Measurements from ENCODE around the gene SALL4.
"Not testable (repeated sequence)": the region's sequence is repeated elsewhere in the genome, so short reads cannot be mapped to it uniquely, and the experiment has no call there.

Gene SALL4

DNA sequence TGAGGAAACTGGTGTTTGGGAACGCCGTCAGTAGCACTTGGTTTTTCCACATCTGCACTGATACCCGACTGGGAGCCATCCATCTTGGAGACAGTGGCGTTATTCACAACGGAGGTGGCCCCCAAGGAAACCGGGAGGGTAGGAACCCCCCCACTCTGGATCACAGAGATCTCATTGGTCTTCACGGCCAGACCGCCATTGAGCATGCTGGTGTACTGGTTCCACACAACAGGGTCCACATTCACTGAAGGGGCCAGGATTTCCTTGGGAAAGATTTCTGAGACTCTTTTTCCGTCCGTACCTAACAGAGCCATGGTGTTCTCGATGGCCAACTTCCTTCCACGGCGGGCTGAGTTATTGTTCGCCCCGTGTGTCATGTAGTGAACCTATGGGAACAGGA is 18.0 kb downstream of the SALL4 start:
- H3K4me2 ChIP-seq (ENCODE audit: low read length) = no peak overlapping the region
- no peaks in the 10 kb centered on the region for H3K79me2 ChIP-seq (ENCODE audit: low read length)
- no peak overlapping the region for H3K9ac ChIP-seq (ENCODE audit: low read length)
- H3K27me3 ChIP-seq (ENCODE audit: low read depth, low read length) = no peaks in the 10 kb centered on the region
- TF ChIP-seq EZH2phosphoT487 (IDR thresholded peaks at IDR 0.05; ENCODE audit: low read depth) = no peak
- TF ChIP-seq, protein P1, sequence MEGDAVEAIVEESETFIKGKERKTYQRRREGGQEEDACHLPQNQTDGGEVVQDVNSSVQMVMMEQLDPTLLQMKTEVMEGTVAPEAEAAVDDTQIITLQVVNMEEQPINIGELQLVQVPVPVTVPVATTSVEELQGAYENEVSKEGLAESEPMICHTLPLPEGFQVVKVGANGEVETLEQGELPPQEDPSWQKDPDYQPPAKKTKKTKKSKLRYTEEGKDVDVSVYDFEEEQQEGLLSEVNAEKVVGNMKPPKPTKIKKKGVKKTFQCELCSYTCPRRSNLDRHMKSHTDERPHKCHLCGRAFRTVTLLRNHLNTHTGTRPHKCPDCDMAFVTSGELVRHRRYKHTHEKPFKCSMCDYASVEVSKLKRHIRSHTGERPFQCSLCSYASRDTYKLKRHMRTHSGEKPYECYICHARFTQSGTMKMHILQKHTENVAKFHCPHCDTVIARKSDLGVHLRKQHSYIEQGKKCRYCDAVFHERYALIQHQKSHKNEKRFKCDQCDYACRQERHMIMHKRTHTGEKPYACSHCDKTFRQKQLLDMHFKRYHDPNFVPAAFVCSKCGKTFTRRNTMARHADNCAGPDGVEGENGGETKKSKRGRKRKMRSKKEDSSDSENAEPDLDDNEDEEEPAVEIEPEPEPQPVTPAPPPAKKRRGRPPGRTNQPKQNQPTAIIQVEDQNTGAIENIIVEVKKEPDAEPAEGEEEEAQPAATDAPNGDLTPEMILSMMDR (IDR thresholded peaks at IDR 0.05; ENCODE audit: low read depth, low read length) = no peak
- H3K36me3 ChIP-seq (replicated peaks; ENCODE audit: low read depth, low read length) = no peaks in the 10 kb centered on the region
- H3K4me1 ChIP-seq (ENCODE audit: low read length) = no peaks in the 10 kb centered on the region
- H2AFZ ChIP-seq (ENCODE audit: low read depth, low read length) = no peak overlapping the region
- no peak overlapping the region for H3K27ac ChIP-seq (ENCODE audit: low read length)
- H3K9me3 ChIP-seq (ENCODE audit: insufficient read depth, low read length) = no peaks in the 10 kb centered on the region
- H4K20me1 ChIP-seq (ENCODE audit: insufficient read depth, low read length) = no peaks in the 10 kb centered on the region
- no peak overlapping the region for H3K4me3 ChIP-seq (ENCODE audit: low read length)

DNA sequence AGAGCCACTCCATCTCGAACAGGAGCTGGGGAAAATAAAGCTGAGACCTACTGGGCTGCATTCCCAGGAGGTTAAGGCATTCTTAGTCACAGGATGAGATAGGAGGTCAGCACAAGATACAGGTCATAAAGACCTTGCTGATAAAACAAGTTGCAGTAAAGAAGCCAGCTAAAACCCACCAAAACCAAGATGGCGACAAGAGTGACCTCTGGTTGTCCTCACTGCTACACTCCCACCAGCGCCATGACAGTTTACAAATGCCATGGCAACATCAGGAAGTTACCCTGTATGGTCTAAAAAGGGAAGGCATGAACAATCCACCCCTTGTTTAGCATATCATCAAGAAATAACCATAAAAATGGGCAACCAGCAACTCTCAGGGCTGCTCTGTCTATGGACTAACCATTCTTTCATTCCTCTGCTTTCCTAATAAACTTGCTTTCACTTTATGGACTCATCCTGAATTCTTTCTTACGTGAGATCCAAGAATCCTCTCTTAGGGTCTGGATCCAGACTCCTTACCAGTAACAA is 24.0 kb downstream of the SALL4 start:
- not testable (repeated sequence) for H3K36me3 ChIP-seq (replicated peaks; ENCODE audit: low read depth, low read length)

DNA sequence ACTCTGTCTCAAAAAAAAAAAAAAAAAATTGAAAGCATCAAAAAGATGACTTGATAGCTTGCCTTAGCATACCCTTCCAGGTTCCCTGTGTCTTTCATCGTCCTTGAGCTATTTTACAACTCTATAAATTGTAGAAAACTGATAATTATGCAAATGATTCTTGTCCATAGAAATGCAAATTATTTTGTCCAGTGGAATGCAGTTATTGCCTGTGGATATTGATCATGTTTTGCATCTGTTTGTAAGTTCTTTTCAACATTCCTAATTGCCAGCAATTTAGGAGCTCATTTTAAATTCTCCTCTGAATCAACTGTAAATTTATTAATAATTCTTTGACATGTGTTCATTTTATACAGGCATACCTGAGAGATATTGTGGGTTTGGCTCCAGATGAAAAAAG is 27.1 kb downstream of the SALL4 start:
- TF ChIP-seq, protein P1 (IDR thresholded peaks at IDR 0.05; ENCODE audit: low read depth, low read length) = no peak
- no peaks in the 10 kb centered on the region for H3K27me3 ChIP-seq (ENCODE audit: low read depth, low read length)
- no peaks in the 10 kb centered on the region for H3K79me2 ChIP-seq (ENCODE audit: low read length)
- H3K36me3 ChIP-seq (replicated peaks; ENCODE audit: low read depth, low read length) = no peaks in the 10 kb centered on the region
- no peak overlapping the region for H3K4me3 ChIP-seq (ENCODE audit: low read length)
- H3K9ac ChIP-seq (ENCODE audit: low read length) = no peak overlapping the region
- no peaks in the 10 kb centered on the region for H3K9me3 ChIP-seq (ENCODE audit: insufficient read depth, low read length)
- H3K4me1 ChIP-seq (ENCODE audit: low read length) = no peaks in the 10 kb centered on the region
- no peak overlapping the region for H3K4me2 ChIP-seq (ENCODE audit: low read length)
- no peak overlapping the region for H3K27ac ChIP-seq (ENCODE audit: low read length)
- H4K20me1 ChIP-seq (ENCODE audit: insufficient read depth, low read length) = no peaks in the 10 kb centered on the region
- H2AFZ ChIP-seq (ENCODE audit: low read depth, low read length) = no peak overlapping the region

More for the DNA sequence above, 24.0 kb downstream of the SALL4 start:
- H3K4me3 ChIP-seq (ENCODE audit: low read length); H2AFZ ChIP-seq (ENCODE audit: low read depth, low read length); H3K4me2 ChIP-seq (ENCODE audit: low read length); H3K27me3 ChIP-seq (ENCODE audit: low read depth, low read length); H3K79me2 ChIP-seq (ENCODE audit: low read length); H3K4me1 ChIP-seq (ENCODE audit: low read length); H3K27ac ChIP-seq (ENCODE audit: low read length); H3K9ac ChIP-seq (ENCODE audit: low read length); H4K20me1 ChIP-seq (ENCODE audit: insufficient read depth, low read length); H3K9me3 ChIP-seq (ENCODE audit: insufficient read depth, low read length): not testable (repeated sequence)

DNA sequence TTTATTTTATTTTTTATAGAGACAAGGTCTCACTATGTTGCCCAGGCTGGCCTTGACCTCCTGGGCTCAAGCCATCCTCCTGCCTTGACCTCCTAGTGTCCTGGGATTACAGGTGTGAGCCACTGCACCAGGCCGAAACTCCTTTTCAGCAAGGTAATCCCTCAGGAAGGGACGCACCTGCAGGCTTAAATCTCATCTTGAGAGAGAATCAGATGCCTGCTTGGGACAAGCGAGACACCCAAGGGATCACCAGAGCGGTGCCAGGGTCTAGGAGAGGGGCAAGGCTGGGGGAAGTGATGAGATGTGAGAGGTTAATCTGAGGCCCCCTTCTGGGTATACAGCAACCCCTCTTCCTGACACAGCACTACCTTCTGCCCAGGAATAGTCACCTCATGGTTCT is 30.1 kb downstream of the SALL4 start:
- no peaks in the 10 kb centered on the region for H3K79me2 ChIP-seq (ENCODE audit: low read length)
- no peak for TF ChIP-seq EZH2phosphoT487 (IDR thresholded peaks at IDR 0.05; ENCODE audit: low read depth)
- TF ChIP-seq, protein P1 (IDR thresholded peaks at IDR 0.05; ENCODE audit: low read depth, low read length) = no peak
- H3K27me3 ChIP-seq (ENCODE audit: low read depth, low read length) = no peaks in the 10 kb centered on the region
- no peak overlapping the region for H3K4me3 ChIP-seq (ENCODE audit: low read length)
- H3K27ac ChIP-seq (ENCODE audit: low read length) = no peak overlapping the region
- H3K9ac ChIP-seq (ENCODE audit: low read length) = no peak overlapping the region
- no peaks in the 10 kb centered on the region for H3K9me3 ChIP-seq (ENCODE audit: insufficient read depth, low read length)
- no peak overlapping the region for H2AFZ ChIP-seq (ENCODE audit: low read depth, low read length)
- H3K4me1 ChIP-seq (ENCODE audit: low read length) = no peaks in the 10 kb centered on the region
- H4K20me1 ChIP-seq (ENCODE audit: insufficient read depth, low read length) = no peaks in the 10 kb centered on the region
- no peaks in the 10 kb centered on the region for H3K36me3 ChIP-seq (replicated peaks; ENCODE audit: low read depth, low read length)
- no peak overlapping the region for H3K4me2 ChIP-seq (ENCODE audit: low read length)

All from OCI-LY3 (cell line).